ENCODE results near the gene EMX1.

The EMX1 gene

GRCh38 chr2:72961853-72962468 is 44.6 kb downstream of the EMX1 start:
- no peak for DNase-seq

- no peak for DNase-seq
These were observed 45.6 kb downstream of the EMX1 start for GRCh38 chr2:72962911-72963310.

DNA sequence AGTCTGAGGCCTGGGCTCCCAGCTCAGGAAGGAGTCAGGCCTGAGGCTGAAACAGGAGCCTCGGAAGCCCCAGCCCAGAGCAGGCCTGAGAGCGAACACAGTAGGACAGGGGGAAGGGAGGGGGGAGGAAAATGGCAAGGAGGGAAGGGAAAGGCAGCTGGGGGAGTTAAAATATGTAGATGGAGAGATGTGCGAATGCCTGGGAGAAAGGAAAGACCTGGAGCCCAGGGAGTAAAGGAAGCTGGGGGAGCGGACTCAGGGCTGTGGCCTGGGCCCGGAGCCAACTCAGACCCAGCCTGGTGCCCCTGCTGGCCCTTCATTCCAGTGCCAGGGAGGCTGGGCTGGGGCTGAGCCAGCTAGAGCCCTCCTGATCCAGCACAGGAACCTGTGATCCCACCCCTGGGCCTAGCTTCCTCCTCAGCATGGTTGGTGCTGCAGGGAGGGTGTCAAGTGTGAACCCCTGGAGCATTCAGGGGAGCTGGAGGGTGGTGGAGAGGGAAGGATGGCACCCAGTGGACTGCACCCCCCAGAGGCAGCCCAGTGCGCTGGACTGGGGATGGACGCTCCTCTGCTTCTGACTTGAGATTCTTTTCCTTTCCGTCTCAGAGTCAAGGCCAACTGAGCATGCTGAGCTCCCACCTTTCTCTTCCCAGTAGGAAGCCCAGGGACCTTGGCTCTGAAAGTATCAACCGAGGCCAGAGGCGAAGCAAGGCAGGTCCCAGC is 46.3 kb downstream of the EMX1 start:
- DNase-seq, result no peak

GRCh38 chr2:72964146-72964525 is 46.8 kb downstream of the EMX1 start:
- no peak for DNase-seq

DNA sequence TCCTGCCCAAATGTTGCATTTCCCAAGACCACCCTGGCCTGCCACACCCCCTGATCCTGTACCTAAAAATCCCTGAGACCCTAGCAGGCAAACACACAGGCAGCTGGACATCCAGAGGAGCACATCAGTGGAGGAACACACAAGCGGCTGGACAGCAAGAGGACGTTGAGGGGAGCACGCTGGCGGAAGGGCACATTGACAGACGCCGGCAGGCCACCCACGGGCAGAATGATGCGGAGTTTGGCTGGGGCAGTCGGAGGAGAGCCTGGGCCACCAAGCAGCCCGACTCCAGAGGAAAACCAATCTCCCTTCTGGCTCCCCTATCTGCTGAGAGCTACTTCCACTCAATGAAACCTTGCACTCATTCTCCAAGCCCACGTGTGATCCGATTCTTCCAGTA is 47.7 kb downstream of the EMX1 start:
- no peak for DNase-seq

GRCh38 chr2:72965770-72966450 is 48.6 kb downstream of the EMX1 start:
- DNase-seq, result no peak

GRCh38 chr2:72968286-72968685 is 51.0 kb downstream of the EMX1 start:
- DNase-seq, result no peak

DNA sequence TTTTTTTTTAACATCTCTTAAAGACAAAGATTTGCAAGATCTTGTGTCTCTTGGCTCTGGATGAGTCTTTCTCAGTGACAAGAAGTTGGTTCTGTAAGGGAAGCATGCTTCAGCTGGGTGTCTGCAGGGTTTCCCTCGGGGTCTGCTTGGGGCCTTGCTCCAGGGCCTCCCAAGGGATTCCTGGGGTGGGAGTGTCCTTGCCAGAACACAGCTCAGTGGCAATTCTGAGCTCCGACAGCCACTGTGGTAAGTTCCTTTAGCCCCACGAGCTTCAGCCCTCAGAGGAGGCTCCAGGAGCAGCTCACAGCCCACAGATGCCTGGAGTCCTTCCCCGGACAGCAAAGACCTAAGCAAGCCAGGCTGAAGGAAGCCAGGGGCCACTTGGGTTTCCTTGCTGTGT is 52.4 kb downstream of the EMX1 start:
- DNase-seq, result no peak

- DNase-seq, result no peak
These were observed 53.7 kb downstream of the EMX1 start for GRCh38 chr2:72971036-72971435.

- no peak for DNase-seq
These were observed 55.2 kb downstream of the EMX1 start for GRCh38 chr2:72972352-72973136.

DNA sequence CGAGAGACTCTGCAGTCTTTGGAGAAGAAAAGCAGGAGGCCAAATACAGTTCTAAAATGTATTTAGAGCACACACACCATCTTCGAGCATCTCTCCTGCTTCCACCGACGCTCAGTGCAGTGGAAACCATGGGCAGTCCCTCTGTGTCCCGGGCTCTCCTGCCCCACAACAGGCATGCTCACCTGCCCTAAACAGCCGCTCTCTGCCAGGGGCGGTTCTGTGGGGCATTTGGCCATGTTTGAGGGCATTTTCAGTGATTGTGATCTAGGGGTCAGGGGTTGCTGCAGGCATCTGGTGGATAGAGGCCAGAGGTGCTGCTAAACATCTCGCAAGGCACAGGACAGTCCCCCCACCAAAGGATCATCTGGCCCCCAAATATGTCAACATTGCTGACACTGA is 55.8 kb downstream of the EMX1 start:
- DNase-seq, result no peak

DNA sequence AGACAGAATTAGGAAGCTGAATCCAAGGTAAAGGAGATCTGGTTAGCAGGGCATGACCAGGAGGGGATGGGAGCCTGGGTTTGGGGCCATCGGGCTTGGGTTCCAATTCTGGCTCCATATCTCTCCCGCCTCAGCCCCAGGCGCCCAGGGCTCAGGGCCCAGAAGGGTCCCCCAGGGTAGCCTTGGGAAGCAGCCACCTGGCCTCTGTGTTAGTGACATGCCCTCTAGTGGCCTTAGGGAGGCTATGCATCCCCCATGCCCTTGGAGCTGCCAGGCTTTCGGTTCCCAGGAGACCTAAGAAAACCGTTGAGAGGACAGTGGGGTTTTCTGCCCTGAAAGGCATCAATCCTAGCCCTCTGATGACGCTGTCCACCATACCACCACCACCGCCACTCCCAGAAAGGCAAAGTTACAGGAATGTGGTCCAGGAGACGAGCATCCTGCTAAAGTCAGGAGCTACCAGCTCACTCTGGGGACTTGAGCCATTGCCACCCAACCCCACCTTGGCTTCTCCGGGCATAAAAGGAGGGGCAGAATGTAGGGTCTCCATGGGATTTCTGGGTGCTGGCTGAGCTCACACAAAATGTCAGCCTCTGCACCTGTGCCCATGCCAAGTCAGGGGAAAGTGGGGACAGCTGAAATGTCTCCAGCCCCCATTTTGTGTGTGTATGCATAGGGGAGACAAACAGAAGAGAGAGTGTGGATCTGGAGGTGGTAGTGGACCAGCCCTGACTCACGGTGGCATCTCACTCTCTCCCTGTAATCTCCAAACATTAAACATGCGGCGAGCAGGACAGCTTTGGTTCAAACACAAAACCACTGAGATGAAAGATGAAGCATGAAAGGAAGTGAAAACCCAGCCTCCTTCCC is 56.5 kb downstream of the EMX1 start:
- peak; percentile 58 for DNase-seq

DNA sequence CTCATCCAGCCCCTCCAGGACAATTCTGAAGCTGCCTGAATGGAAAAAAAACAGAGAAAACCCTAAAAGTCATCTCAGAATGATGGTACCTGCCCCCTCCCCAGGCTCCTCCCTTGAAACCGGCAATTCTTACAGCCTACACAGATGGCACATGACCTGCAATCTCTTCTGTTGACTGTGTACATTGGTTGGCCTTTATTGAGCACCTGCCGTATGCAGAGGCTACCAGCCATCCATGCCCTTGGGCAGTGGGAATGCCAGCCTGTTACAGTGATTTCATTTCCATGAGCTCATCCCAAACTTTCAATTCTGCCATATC is 57.1 kb downstream of the EMX1 start:
- DNase-seq, result no peak

- DNase-seq, result no peak
These were observed 57.7 kb downstream of the EMX1 start for GRCh38 chr2:72975017-72975416.

DNA sequence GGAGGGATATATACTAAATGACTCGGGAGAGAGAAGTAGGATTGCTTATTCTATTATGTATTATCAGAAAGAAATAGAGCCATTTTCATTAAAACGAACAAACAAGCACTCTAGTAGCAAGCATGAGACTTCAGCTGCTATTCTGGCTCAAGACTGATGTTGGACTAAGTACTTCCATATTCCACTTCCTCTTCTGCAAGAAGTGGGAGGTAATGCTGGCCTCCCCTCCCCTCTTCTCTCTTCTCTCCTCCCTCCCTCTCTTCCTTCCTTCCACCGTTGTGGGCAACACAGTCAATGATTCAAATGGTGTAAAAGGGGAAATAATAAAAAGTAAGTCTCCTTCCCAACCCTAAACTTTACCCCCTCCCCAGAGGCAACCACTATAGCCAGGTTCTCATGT is 62.6 kb downstream of the EMX1 start:
- peak; percentile 4 for DNase-seq

DNA sequence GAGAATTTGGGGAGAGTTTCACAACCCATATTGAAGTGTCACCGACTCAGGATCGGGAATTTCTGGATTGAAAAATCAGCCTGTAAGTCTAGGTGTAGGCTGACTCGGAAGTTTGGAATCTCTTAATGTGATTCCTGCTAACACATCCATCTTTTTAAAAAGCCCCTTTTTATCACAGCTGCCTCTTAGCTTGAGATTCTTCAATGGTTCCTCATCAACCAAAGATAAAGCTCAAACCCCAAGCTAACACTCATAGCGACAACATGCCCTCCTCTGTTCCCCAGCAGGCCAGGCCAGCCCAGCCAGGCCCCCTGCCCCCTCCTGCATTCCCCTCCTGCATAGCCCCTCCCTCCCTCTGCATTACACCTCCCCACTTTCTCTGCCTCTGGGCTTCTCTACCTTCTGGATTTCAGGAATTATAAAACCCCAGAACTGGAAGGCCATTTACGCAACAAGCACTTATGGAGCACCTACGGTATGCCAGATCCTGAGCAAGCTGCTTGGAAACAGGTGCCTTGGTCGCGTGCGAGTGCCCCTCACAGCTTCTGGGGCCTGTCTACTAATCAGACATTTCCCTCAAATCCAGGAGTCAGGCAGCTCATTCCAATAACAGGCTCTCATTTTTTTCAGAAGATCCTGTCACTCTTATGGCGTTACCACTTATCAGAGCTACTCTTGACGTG is 63.4 kb downstream of the EMX1 start:
- DNase-seq, result no peak

GRCh38 chr2:72981536-72981935 is 64.2 kb downstream of the EMX1 start:
- DNase-seq, result peak; percentile 6

GRCh38 chr2:72982219-72982618 is 64.9 kb downstream of the EMX1 start:
- DNase-seq, result no peak

DNA sequence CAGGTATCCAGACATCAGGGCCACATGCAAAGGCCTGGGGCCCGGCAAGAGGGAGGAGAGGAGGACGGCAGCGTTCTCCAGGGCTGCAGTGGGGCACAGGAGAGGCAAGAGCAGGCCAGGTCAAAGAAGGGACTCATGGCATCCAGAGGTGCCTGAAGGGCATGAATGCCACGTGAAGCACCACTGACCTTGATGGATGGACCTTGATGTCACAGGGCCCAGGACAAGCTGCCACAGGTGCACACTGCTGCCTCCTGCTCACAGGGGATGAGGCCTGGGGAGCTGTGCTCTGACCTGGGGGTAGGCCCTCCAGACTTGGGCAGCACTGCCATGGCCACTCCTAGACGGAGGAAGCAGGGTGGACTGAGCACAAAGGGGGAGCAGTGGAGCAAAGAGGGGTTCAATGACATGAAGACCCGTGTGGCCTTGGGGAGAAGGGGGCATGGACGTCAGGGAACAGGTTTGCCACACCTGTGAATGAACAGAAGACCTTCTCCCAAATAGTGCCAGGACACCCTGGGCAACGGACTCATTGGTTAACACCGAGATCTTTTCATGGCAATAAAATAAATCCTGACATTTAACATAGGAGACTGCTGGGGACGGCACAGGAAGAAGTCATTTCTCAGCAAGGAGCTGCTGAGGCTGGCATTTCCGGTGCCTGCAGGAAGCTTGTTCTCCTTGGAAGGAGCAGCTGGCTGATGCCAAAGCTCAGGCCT is 65.6 kb downstream of the EMX1 start:
- no peak for DNase-seq

GRCh38 chr2:72983500-72984161 is 66.3 kb downstream of the EMX1 start:
- DNase-seq, result no peak

- DNase-seq, result no peak
These were observed 66.9 kb downstream of the EMX1 start for GRCh38 chr2:72984172-72984671.

Data from hematopoietic multipotent progenitor cell treated with erythropoietin and hydrocortisone succinate and interleukin-3 and kit ligand, for 8 days (in vitro differentiated cells).